ENCODE measurements around the gene APOC4. TPM values are rescaled to one million over a fixed set of nuclear protein-coding genes. Genes with fewer than 3 reads are reported as not detected.

APOC4 gene
- polyA plus RNA-seq, 2 of the 4 experiments (the other 2 are of a cell fraction) = not detected

GRCh38 chr19:44972802-44973201 lies 30.8 kb downstream of the APOC4 start (continued):
- no peak for TF ChIP-seq CTCF (IDR thresholded peaks at IDR 0.05)
- TF ChIP-seq REST (IDR thresholded peaks at IDR 0.05) = no peak

GRCh38 chr19:44973982-44974735 lies 32.1 kb downstream of the APOC4 start:
- no peaks in the 10 kb centered on the region for H3K4me1 ChIP-seq
- TF ChIP-seq KDM5A (IDR thresholded peaks at IDR 0.05) (no peak), HOXB13 (CRISPR knock-in tag; IDR thresholded peaks at IDR 0.05; ENCODE audit: low read depth) (no peak), MYC (IDR thresholded peaks at IDR 0.05; ENCODE audit: borderline replicate concordance, low read length) (no peak), CHD4 (IDR thresholded peaks at IDR 0.05; ENCODE audit: borderline replicate concordance) (no peak), RFX5 (IDR thresholded peaks at IDR 0.05) (no peak), HDAC2 (IDR thresholded peaks at IDR 0.05) (no peak), POLR2A (IDR thresholded peaks at IDR 0.05; ENCODE audit: low read length) (no peak), HEYL (CRISPR knock-in tag; IDR thresholded peaks at IDR 0.05) (no peak), NR3C1 (IDR thresholded peaks at IDR 0.05) (no peak), EHMT2 (IDR thresholded peaks at IDR 0.05; ENCODE audit: low read depth) (no peak), CBX8 (IDR thresholded peaks at IDR 0.05) (no peak), NPAS2 (CRISPR knock-in tag; IDR thresholded peaks at IDR 0.05; ENCODE audit: borderline replicate concordance) (no peak), ZNF302 (CRISPR knock-in tag; IDR thresholded peaks at IDR 0.05) (no peak), FOXS1 (CRISPR knock-in tag; IDR thresholded peaks at IDR 0.05) (no peak), RAD21 (conservative IDR thresholded peaks at IDR 0.05 in 1 of 2, IDR thresholded peaks at IDR 0.05 in 1 of 2) (no peak)
- H3K4me2 ChIP-seq = no peak overlapping the region
- ATAC-seq (peak in 1 of 2 experiments; percentile 16; a peak in 1 of 6 replicates), DNase-seq (ENCODE audit: low read depth in 1 of 2, low spot score in 1 of 2) (no peak), FAIRE-seq (no peak)
- POLR2A ChIA-PET = interaction anchor here (0.6 to 1.2 kb wide), 2 partner anchors 19 to 156 kb away, joined by 3 to 4 read pairs; partner anchors contain the start of gene CLPTM1
- H3K9me3 ChIP-seq = no peaks in the 10 kb centered on the region
- H3K4me3 ChIP-seq = no peak overlapping the region
- CTCF ChIA-PET = interaction anchor here (0.6 to 3.9 kb wide), 7 partner anchors 12 to 283 kb away, joined by 3 to 31 read pairs (median 3); no protein-coding TSS in a partner anchor
- no peak overlapping the region for H3K27ac ChIP-seq
- WGBS (ENCODE audit: missing lambda C conversion rate) = 91% methylated on average over 21 of the region's 21 CpGs

GRCh38 chr19:44974857-44975256 lies 32.8 kb downstream of the APOC4 start:
- POLR2A ChIA-PET = no interaction called here
- Histone ChIP-seq H3K4me1 (no peaks in the 10 kb centered on the region), H3K9me3 (no peaks in the 10 kb centered on the region), H3K4me2 (no peak overlapping the region), H3K27ac (no peak overlapping the region), H3K4me3 (no peak overlapping the region)
- CTCF ChIA-PET = interaction anchor here (0.6 to 3.9 kb wide), 6 partner anchors 10 to 85 kb away, joined by 3 to 31 read pairs (median 5); no protein-coding TSS in a partner anchor
- TF ChIP-seq ZFP36 (IDR thresholded peaks at IDR 0.05; ENCODE audit: borderline replicate concordance, partially characterized antibody) = peak; percentile 68
- no peak for TF ChIP-seq NPAS2 (CRISPR knock-in tag; IDR thresholded peaks at IDR 0.05; ENCODE audit: borderline replicate concordance)
- DNase-seq (ENCODE audit: low read depth in 1 of 2, low spot score in 1 of 2) (no peak), FAIRE-seq (no peak), ATAC-seq (no peak)
- 80% methylated on average over 5 of the region's 5 CpGs for WGBS (ENCODE audit: missing lambda C conversion rate)

Data from A549 (cell line).